Upper lobe of left lung (tissue), 4 donors: Measurements from ENCODE around the gene PTPRJ.
"Not testable (repeated sequence)": the region's sequence is repeated elsewhere in the genome, so short reads cannot be mapped to it uniquely, and the experiment has no call there.

ENCODE experiments used
- CTCF ChIP-seq, 6 experiments: fragments of 450-650 bp in 4 of 6; fragments of 200-600 bp in 2 of 6; sonication (generic) in 2 of 6; IDR thresholded peaks; one replicate each; pipeline ENCODE4 v1.5.1; 2016 to 2019; ENCODE audit warnings: antibody characterized with exemption in 6 of 6
- EP300 ChIP-seq, 4 donors: sonication (generic); formaldehyde crosslinking; IDR thresholded peaks; one replicate each; pipeline ENCODE4 v1.5.1; 2017; ENCODE audit warnings: antibody characterized with exemption in 4 of 4, control low read depth in 2 of 4
- POLR2AphosphoS5 ChIP-seq, 2 donors: sonication (generic); formaldehyde crosslinking; IDR thresholded peaks; one replicate each; pipeline ENCODE4 v1.5.1; 2017; ENCODE audit warnings: antibody characterized with exemption in 2 of 2

- not testable (repeated sequence) for TF ChIP-seq CTCF, POLR2AphosphoS5, EP300 (IDR thresholded peaks at IDR 0.05)
These were observed 159.5 kb downstream of the PTPRJ start for GRCh38 chr11:48139896-48140295.
